Fibroblast of skin of right quadriceps (primary cell): ENCODE measurements around the gene ALOX15.
"Not testable (repeated sequence)": the region's sequence is repeated elsewhere in the genome, so short reads cannot be mapped to it uniquely, and the experiment has no call there.

Experiments used
- DNase-seq: peaks from one replicate; pipeline ENCODE4 v3.0.0-alpha.2; 2013

Gene ALOX15

GRCh38 chr17:4641297-4642195, at the start of gene ALOX15:
Gene ALOX15 (minus strand): TSS chr17:4641678. CDS start chr17:4641651, 27 bp downstream.
- DNase-seq = no peak

- no peak for DNase-seq
Measured at GRCh38 chr17:4690745-4691144, 49.3 kb upstream of the ALOX15 start.

- DNase-seq = not testable (repeated sequence)
Measured at GRCh38 chr17:4689872-4690271, 48.4 kb upstream of the ALOX15 start.

- peak; percentile 15 for DNase-seq
Measured at GRCh38 chr17:4683739-4684138, 42.3 kb upstream of the ALOX15 start.

- DNase-seq = peak; percentile 47
Measured at GRCh38 chr17:4679658-4680057, 38.2 kb upstream of the ALOX15 start.

GRCh38 chr17:4678448-4679026, 37.1 kb upstream of the ALOX15 start:
- peak; percentile 75 for DNase-seq

GRCh38 chr17:4676791-4677190, 35.3 kb upstream of the ALOX15 start:
- DNase-seq = no peak

- no peak for DNase-seq
Measured at GRCh38 chr17:4675791-4676190, 34.3 kb upstream of the ALOX15 start.

GRCh38 chr17:4674685-4674998, 33.2 kb upstream of the ALOX15 start:
- DNase-seq = no peak

- DNase-seq = no peak
Measured at GRCh38 chr17:4673986-4674684, 32.7 kb upstream of the ALOX15 start.

GRCh38 chr17:4673169-4673568, 31.7 kb upstream of the ALOX15 start:
- DNase-seq = no peak

- DNase-seq = no peak
Measured at GRCh38 chr17:4672751-4673150, 31.3 kb upstream of the ALOX15 start.

- DNase-seq = no peak
Measured at GRCh38 chr17:4672055-4672630, 30.7 kb upstream of the ALOX15 start.

- DNase-seq = no peak
Measured at GRCh38 chr17:4667166-4667565, 25.7 kb upstream of the ALOX15 start.

GRCh38 chr17:4666296-4666695, 24.8 kb upstream of the ALOX15 start:
- no peak for DNase-seq

- DNase-seq = no peak
Measured at GRCh38 chr17:4665027-4665426, 23.5 kb upstream of the ALOX15 start.

GRCh38 chr17:4664230-4664629, 22.8 kb upstream of the ALOX15 start:
- DNase-seq = no peak

- DNase-seq = no peak
Measured at GRCh38 chr17:4663711-4664110, 22.2 kb upstream of the ALOX15 start.

GRCh38 chr17:4658478-4659305, 17.2 kb upstream of the ALOX15 start:
- peak; percentile 28 for DNase-seq

GRCh38 chr17:4657678-4658077, 16.2 kb upstream of the ALOX15 start:
- DNase-seq = no peak

GRCh38 chr17:4655933-4656332, 14.5 kb upstream of the ALOX15 start:
- DNase-seq = not testable (repeated sequence)

GRCh38 chr17:4652997-4653396, 11.5 kb upstream of the ALOX15 start:
- no peak for DNase-seq

- DNase-seq = no peak
Measured at GRCh38 chr17:4648741-4649140, 7.3 kb upstream of the ALOX15 start.
